ENCODE data around the gene EYA2. TPM values are rescaled to one million over a fixed set of nuclear protein-coding genes. Genes with fewer than 3 reads are reported as not detected.

The EYA2 gene
- total RNA-seq, 1 experiment from 2014 or later = not detected

GRCh38 chr20:47161411-47161810, 266.8 kb downstream of the EYA2 start:
- H3K27me3 ChIP-seq (replicated peaks; ENCODE audit: insufficient read depth, low read depth, low read length, poor library complexity) = no peaks in the 10 kb centered on the region
- TF ChIP-seq EZH2 (IDR thresholded peaks at IDR 0.05; ENCODE audit: borderline replicate concordance, low read depth, low read length, poor library complexity, severe bottlenecking) = no peak
- TF ChIP-seq CTCF (conservative IDR thresholded peaks at IDR 0.05; ENCODE audit: low read depth, low read length) = no peak
- ChIA-PET POLR2A (ENCODE audit: low non-redundant PET) (no interaction called here), CTCF (no interaction called here)
- H3K9me3 ChIP-seq (ENCODE audit: low read depth, low read length, poor library complexity, severe bottlenecking) = no peaks in the 10 kb centered on the region
- no peak for DNase-seq (ENCODE audit: low spot score)
- H3K4me1 ChIP-seq (ENCODE audit: insufficient read depth, low read length, poor library complexity, severe bottlenecking) = no peaks in the 10 kb centered on the region
- H3K36me3 ChIP-seq (ENCODE audit: insufficient read depth, low read length, poor library complexity, severe bottlenecking) = no peaks in the 10 kb centered on the region
- no peak overlapping the region for H3K4me3 ChIP-seq (ENCODE audit: low read depth, low read length, poor library complexity, severe bottlenecking)
- no TSS peak for BruUV-seq (replicated peaks)
- no peak overlapping the region for H3K27ac ChIP-seq (ENCODE audit: low read depth, low read length, poor library complexity, severe bottlenecking)
- intact Hi-C loops (cut with micrococcal nuclease; ENCODE audit: unreplicated experiment) = no loop called here

GRCh38 chr20:47164140-47164539, 269.5 kb downstream of the EYA2 start:
- no peak for DNase-seq (ENCODE audit: low spot score)
- Histone ChIP-seq H3K36me3 (ENCODE audit: insufficient read depth, low read length, poor library complexity, severe bottlenecking) (no peaks in the 10 kb centered on the region), H3K4me3 (ENCODE audit: low read depth, low read length, poor library complexity, severe bottlenecking) (no peak overlapping the region), H3K27me3 (replicated peaks; ENCODE audit: insufficient read depth, low read depth, low read length, poor library complexity) (no peaks in the 10 kb centered on the region), H3K27ac (ENCODE audit: low read depth, low read length, poor library complexity, severe bottlenecking) (no peak overlapping the region), H3K4me1 (ENCODE audit: insufficient read depth, low read length, poor library complexity, severe bottlenecking) (no peaks in the 10 kb centered on the region), H3K9me3 (ENCODE audit: low read depth, low read length, poor library complexity, severe bottlenecking) (no peaks in the 10 kb centered on the region)
- intact Hi-C loops (cut with micrococcal nuclease; ENCODE audit: unreplicated experiment) = no loop called here
- TF ChIP-seq CTCF (conservative IDR thresholded peaks at IDR 0.05; ENCODE audit: low read depth, low read length) = no peak
- TF ChIP-seq EZH2 (IDR thresholded peaks at IDR 0.05; ENCODE audit: borderline replicate concordance, low read depth, low read length, poor library complexity, severe bottlenecking) = no peak
- POLR2A ChIA-PET (ENCODE audit: low non-redundant PET) = no interaction called here
- CTCF ChIA-PET = interaction anchor here (0.6 kb wide), 1 partner anchor 916 kb away, joined by 3 read pairs; no protein-coding TSS in a partner anchor
- BruUV-seq (replicated peaks) = no TSS peak

- TF ChIP-seq CTCF (conservative IDR thresholded peaks at IDR 0.05; ENCODE audit: low read depth, low read length) (no peak), EZH2 (IDR thresholded peaks at IDR 0.05; ENCODE audit: borderline replicate concordance, low read depth, low read length, poor library complexity, severe bottlenecking) (no peak)
- Histone ChIP-seq H3K27me3 (replicated peaks; ENCODE audit: insufficient read depth, low read depth, low read length, poor library complexity) (no peaks in the 10 kb centered on the region), H3K4me3 (ENCODE audit: low read depth, low read length, poor library complexity, severe bottlenecking) (no peak overlapping the region), H3K9me3 (ENCODE audit: low read depth, low read length, poor library complexity, severe bottlenecking) (no peaks in the 10 kb centered on the region), H3K36me3 (ENCODE audit: insufficient read depth, low read length, poor library complexity, severe bottlenecking) (no peaks in the 10 kb centered on the region), H3K4me1 (ENCODE audit: insufficient read depth, low read length, poor library complexity, severe bottlenecking) (no peaks in the 10 kb centered on the region), H3K27ac (ENCODE audit: low read depth, low read length, poor library complexity, severe bottlenecking) (no peak overlapping the region)
- intact Hi-C loops (cut with micrococcal nuclease; ENCODE audit: unreplicated experiment) = no loop called here
- ChIA-PET CTCF (no interaction called here), POLR2A (ENCODE audit: low non-redundant PET) (no interaction called here)
- DNase-seq (ENCODE audit: low spot score) = no peak
- no TSS peak for BruUV-seq (replicated peaks)
Measured at GRCh38 chr20:47165376-47165865, 270.8 kb downstream of the EYA2 start.

Data from A673 (cell line).